ENCODE data around the gene RBX1.
A peak's percentile ranks its signal among the peaks of the same experiment; 100 is the strongest.

GRCh38 chr22:40922484-40923303 is 28.5 kb upstream of the RBX1 start:
- no peak for TF ChIP-seq POLR2A (IDR thresholded peaks at IDR 0.05)
- peak; percentile 64 to 83 (median 80) for TF ChIP-seq CTCF (IDR thresholded peaks at IDR 0.05)
- TF ChIP-seq POLR2AphosphoS5 (IDR thresholded peaks at IDR 0.05), result no peak
